CD14-positive monocyte (primary cell): Measurements from ENCODE around the gene SHROOM1. TPM values are rescaled to one million over a fixed set of nuclear protein-coding genes. Genes with fewer than 3 reads are reported as not detected.
A peak's percentile ranks its signal among the peaks of the same experiment; 100 is the strongest.

Source experiments
- DNase-seq, 3 donors: peaks; one replicate each; pipeline ENCODE4 v3.0.0-alpha.2; 2011 to 2022
- H2AFZ ChIP-seq: 2 replicates; pipeline ENCODE4 v1.6.0; 2012; ENCODE audit warnings: mild to moderate bottlenecking, low read depth, low read length, inconsistent platforms; ENCODE audit not compliant: insufficient read depth, poor library complexity, severe bottlenecking
- H3K27ac ChIP-seq, 2 donors: 1 replicate in 1 of 2; 2 replicates in 1 of 2; pipeline ENCODE4 v1.5.1; 2012 to 2013; ENCODE audit warnings: low read length in 2 of 2, control low read depth in 1 of 2, inconsistent platforms in 1 of 2, low read depth in 1 of 2, mild to moderate bottlenecking in 1 of 2
- H3K27me3 ChIP-seq, 2 donors: one replicate each; pipeline versions ENCODE4 v1.6.0 to v1.6.1; 2011 to 2013; ENCODE audit warnings: low read length in 2 of 2; ENCODE audit not compliant: control insufficient read depth in 2 of 2, insufficient read depth in 2 of 2
- H3K36me3 ChIP-seq, 2 donors: replicated peaks in 1 of 2; 1 replicate in 1 of 2; 2 replicates in 1 of 2; pipeline versions ENCODE4 v1.5.1 to v1.6.1; 2012 to 2013; ENCODE audit warnings: low read length in 2 of 2, control low read depth in 1 of 2, inconsistent platforms in 1 of 2, mild to moderate bottlenecking in 1 of 2; ENCODE audit not compliant: insufficient read depth in 2 of 2, control insufficient read depth in 1 of 2
- H3K4me1 ChIP-seq, 2 donors: 1 replicate in 1 of 2; 2 replicates in 1 of 2; pipeline versions ENCODE4 v1.5.1 to v1.6.1; 2012 to 2013; ENCODE audit warnings: low read length in 2 of 2, control low read depth in 1 of 2, inconsistent platforms in 1 of 2, mild to moderate bottlenecking in 1 of 2, moderate library complexity in 1 of 2; ENCODE audit not compliant: insufficient read depth in 2 of 2, control insufficient read depth in 1 of 2
- H3K4me2 ChIP-seq: replicated peaks from 2 replicates; pipeline ENCODE3; 2012; ENCODE audit warnings: low read length, moderate library complexity, mild to moderate bottlenecking; ENCODE audit not compliant: poor library complexity, severe bottlenecking; ENCODE audit errors: extremely low read depth
- H3K4me3 ChIP-seq, 3 experiments: fragments of 200-600 bp in 1 of 3; sonication (generic) in 1 of 3; replicated peaks in 1 of 3; 1 replicate in 2 of 3; 2 replicates in 1 of 3; pipeline ENCODE4 v1.5.1; 2011 to 2013; ENCODE audit warnings: low read length in 3 of 3, mild to moderate bottlenecking in 3 of 3, control low read depth in 2 of 3, low read depth in 2 of 3, inconsistent platforms in 1 of 3, moderate library complexity in 1 of 3
- H3K79me2 ChIP-seq: 2 replicates; pipeline ENCODE4 v1.6.0; 2012; ENCODE audit warnings: mild to moderate bottlenecking, control low read depth, inconsistent platforms, low read length, moderate library complexity; ENCODE audit not compliant: insufficient read depth
- H3K9ac ChIP-seq: 2 replicates; pipeline ENCODE4 v1.6.0; 2017; ENCODE audit warnings: low read length, mild to moderate bottlenecking; ENCODE audit not compliant: insufficient read depth, poor library complexity, severe bottlenecking
- H3K9me3 ChIP-seq, 2 donors: replicated peaks in 1 of 2; 1 replicate in 1 of 2; 2 replicates in 1 of 2; pipeline versions ENCODE4 v1.5.1 to v1.6.1; 2012 to 2013; ENCODE audit warnings: low read length in 2 of 2, control low read depth in 1 of 2; ENCODE audit not compliant: control insufficient read depth in 1 of 2, insufficient read depth in 1 of 2
- H4K20me1 ChIP-seq: 2 replicates; pipeline ENCODE4 v1.6.0; 2012; ENCODE audit warnings: mild to moderate bottlenecking, low read length, control low read depth, moderate library complexity; ENCODE audit not compliant: insufficient read depth
- H3K27ac Mint-ChIP-seq, 7 donors: one replicate each; pipeline ENCODE4 v1.8.0; 2020; ENCODE audit warnings: mild to moderate bottlenecking in 7 of 7, mixed read lengths in 7 of 7, moderate library complexity in 6 of 7, inconsistent platforms in 2 of 7
- H3K27me3 Mint-ChIP-seq, 3 donors: one replicate each; pipeline ENCODE4 v1.8.0; 2021 to 2022; ENCODE audit warnings: low read depth in 3 of 3, mild to moderate bottlenecking in 3 of 3, mixed read lengths in 3 of 3, moderate library complexity in 3 of 3, inconsistent platforms in 1 of 3
- H3K36me3 Mint-ChIP-seq, 2 donors: one replicate each; pipeline ENCODE4 v1.8.0; 2020; ENCODE audit warnings: mixed read lengths in 2 of 2, inconsistent platforms in 1 of 2, mild to moderate bottlenecking in 1 of 2
- H3K4me1 Mint-ChIP-seq: one replicate; pipeline ENCODE4 v1.8.0; 2020; ENCODE audit warnings: mild to moderate bottlenecking, mixed read lengths
- H3K4me3 Mint-ChIP-seq, 2 donors: one replicate each; pipeline ENCODE4 v1.8.0; 2020; ENCODE audit warnings: mild to moderate bottlenecking in 2 of 2, mixed read lengths in 2 of 2, moderate library complexity in 1 of 2
- H3K9me3 Mint-ChIP-seq, 7 donors: one replicate each; pipeline ENCODE4 v1.8.0; 2020 to 2022; ENCODE audit warnings: mixed read lengths in 7 of 7, mild to moderate bottlenecking in 6 of 7, moderate library complexity in 6 of 7, inconsistent platforms in 2 of 7
- WGBS: methylation state at CpG from one replicate; pipeline ENCODE4 v1.1.5; 2013; ENCODE audit warnings: missing lambda C conversion rate; ENCODE audit not compliant: insufficient coverage; 5-methylcytosine and 5-hydroxymethylcytosine counted together
- intact Hi-C, 2 donors: fragments of 100-400 bp; cut with micrococcal nuclease; formaldehyde crosslinking; loops; one replicate each; pipeline versions ENCODE4 v1.15.0 to v1.15.1; 2023
- polyA plus RNA-seq, 3 donors: library from polyadenylated mRNA; depleted of rRNA in 1 of 3; unstranded in 2 of 3; stranded (reverse) in 1 of 3; fragments of 300-500 nt in 2 of 3; fragments of >200 nt in 1 of 3; fragmentation: Illumina TruSeq in 2 of 3; gene quantifications; 1 replicate in 2 of 3; 2 replicates in 1 of 3; pipeline ENCODE4 v1.2.3, GENCODE V29; 2012 to 2021
- TF ChIP-seq, protein P1 (sequence below): fragments of 200-600 bp; IDR thresholded peaks from one replicate; pipeline ENCODE4 v1.8.0; 2022; ENCODE audit warnings: antibody characterized with exemption, mild to moderate bottlenecking

Gene SHROOM1
- polyA plus RNA-seq, 3 donors, result 6.4 to 27.0 (median 16.1) TPM

GRCh38 chr5:132802044-132802684 lies 28.3 kb downstream of the SHROOM1 start:
- H3K9ac ChIP-seq, result no peak overlapping the region
- no peak overlapping the region for H3K4me2 ChIP-seq
- H3K79me2 ChIP-seq, result no peaks in the 10 kb centered on the region
- no peak overlapping the region for H2AFZ ChIP-seq
- H3K4me3 ChIP-seq, result no peak overlapping the region
- no peaks in the 10 kb centered on the region for H3K36me3 ChIP-seq
- H3K27ac ChIP-seq, result no peak overlapping the region
- TF ChIP-seq, protein P1, sequence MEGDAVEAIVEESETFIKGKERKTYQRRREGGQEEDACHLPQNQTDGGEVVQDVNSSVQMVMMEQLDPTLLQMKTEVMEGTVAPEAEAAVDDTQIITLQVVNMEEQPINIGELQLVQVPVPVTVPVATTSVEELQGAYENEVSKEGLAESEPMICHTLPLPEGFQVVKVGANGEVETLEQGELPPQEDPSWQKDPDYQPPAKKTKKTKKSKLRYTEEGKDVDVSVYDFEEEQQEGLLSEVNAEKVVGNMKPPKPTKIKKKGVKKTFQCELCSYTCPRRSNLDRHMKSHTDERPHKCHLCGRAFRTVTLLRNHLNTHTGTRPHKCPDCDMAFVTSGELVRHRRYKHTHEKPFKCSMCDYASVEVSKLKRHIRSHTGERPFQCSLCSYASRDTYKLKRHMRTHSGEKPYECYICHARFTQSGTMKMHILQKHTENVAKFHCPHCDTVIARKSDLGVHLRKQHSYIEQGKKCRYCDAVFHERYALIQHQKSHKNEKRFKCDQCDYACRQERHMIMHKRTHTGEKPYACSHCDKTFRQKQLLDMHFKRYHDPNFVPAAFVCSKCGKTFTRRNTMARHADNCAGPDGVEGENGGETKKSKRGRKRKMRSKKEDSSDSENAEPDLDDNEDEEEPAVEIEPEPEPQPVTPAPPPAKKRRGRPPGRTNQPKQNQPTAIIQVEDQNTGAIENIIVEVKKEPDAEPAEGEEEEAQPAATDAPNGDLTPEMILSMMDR, result no peak
- peaks cover 5% of the 10 kb centered on the region for H3K4me1 Mint-ChIP-seq
- H3K27me3 ChIP-seq, result peaks cover 17 to 26% of the 10 kb centered on the region in 2 donors
- H3K27me3 Mint-ChIP-seq, result peaks cover 30 to 53% (median 39%) of the 10 kb centered on the region in 3 donors
- no peaks in the 10 kb centered on the region for H3K9me3 ChIP-seq
- no peaks in the 10 kb centered on the region for H3K4me1 ChIP-seq
- no peak overlapping the region for H3K27ac Mint-ChIP-seq
- no peak for DNase-seq
- H3K4me3 Mint-ChIP-seq, result peak overlapping the region in 1 of 2 donors; percentile 49
- no peaks in the 10 kb centered on the region for H3K36me3 Mint-ChIP-seq
- intact Hi-C loops, result no loop called here
- H4K20me1 ChIP-seq, result no peaks in the 10 kb centered on the region
- WGBS, result 72% methylated on average over 2 of the region's 5 CpGs
- peaks cover 0 to 6% (median 3%) of the 10 kb centered on the region in 7 donors for H3K9me3 Mint-ChIP-seq

DNA sequence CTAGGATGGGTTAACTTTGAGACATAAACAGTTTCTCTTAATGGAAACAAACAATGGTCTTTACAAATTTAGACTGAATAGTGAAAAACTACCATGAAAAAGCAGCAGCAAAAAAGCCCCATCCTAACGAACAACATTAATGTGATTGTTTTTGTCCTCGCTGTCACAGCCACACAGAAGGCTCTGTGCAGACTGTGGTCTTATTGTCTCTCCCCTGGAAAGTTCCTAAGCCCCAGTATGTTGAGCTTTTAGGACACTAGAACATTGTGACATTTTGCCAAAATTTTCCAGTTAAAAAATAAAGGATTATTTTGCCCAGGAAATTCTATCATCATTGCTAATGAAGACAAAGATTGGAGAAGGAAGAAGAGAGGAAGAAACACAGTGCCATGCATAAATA lies 29.9 kb downstream of the SHROOM1 start:
- H3K27ac ChIP-seq, result no peak overlapping the region
- intact Hi-C loops, result no loop called here
- Mint-ChIP-seq H3K9me3 (peaks cover 0 to 4% (median 3%) of the 10 kb centered on the region in 7 donors), H3K4me1 (peaks cover 5% of the 10 kb centered on the region), H3K36me3 (no peaks in the 10 kb centered on the region), H3K4me3 (peak overlapping the region in 1 of 2 donors; percentile 1), H3K27ac (no peak overlapping the region), H3K27me3 (peaks cover 24 to 50% (median 44%) of the 10 kb centered on the region in 3 donors)
- peaks cover 17 to 23% of the 10 kb centered on the region in 2 donors for H3K27me3 ChIP-seq
- no peaks in the 10 kb centered on the region for H3K9me3 ChIP-seq
- no peaks in the 10 kb centered on the region for H3K36me3 ChIP-seq
- no peak for DNase-seq
- no peaks in the 10 kb centered on the region for H3K79me2 ChIP-seq
- H4K20me1 ChIP-seq, result no peaks in the 10 kb centered on the region
- no CpG with 5 or more reads among the region's 2 CpGs for WGBS
- no peaks in the 10 kb centered on the region for H3K4me1 ChIP-seq
- H3K4me3 ChIP-seq, result no peak overlapping the region
- no peak overlapping the region for H3K4me2 ChIP-seq
- no peak overlapping the region for H3K9ac ChIP-seq
- TF ChIP-seq, protein P1, result no peak
- H2AFZ ChIP-seq, result no peak overlapping the region
